ENCODE measurements around the gene TRIM44.

DNA sequence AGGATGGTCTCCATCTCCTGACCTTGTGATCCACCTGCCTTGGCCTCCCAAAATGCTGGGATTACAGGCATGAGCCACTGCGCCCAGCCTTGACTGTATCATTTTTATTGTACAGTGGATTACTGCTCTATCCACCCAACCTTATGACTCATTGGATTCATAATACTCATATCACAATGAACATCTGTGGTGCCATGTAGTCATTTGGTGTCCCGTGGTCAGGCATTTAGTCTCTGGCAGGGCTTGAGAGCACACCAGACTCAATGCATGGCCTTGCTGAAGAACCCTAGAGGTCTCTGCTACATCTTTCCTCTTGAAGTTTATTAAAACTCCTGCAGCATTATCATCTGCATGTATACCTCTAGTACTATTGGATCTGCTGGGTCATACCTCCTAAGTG is 183.3 kb downstream of the TRIM44 start:
- TF ChIP-seq CTCF (conservative IDR thresholded peaks at IDR 0.05; ENCODE audit: low read depth, low read length) (no peak), EZH2 (IDR thresholded peaks at IDR 0.05; ENCODE audit: borderline replicate concordance, low read depth, low read length, poor library complexity, severe bottlenecking) (no peak)
